K562 (cell line): ENCODE results near the gene CPSF6. TPM values are rescaled to one million over a fixed set of nuclear protein-coding genes. Genes with fewer than 3 reads are reported as not detected.

ENCODE experiments used
- C11orf30 ChIP-seq: fragments of 450-650 bp; IDR thresholded peaks from 2 replicates; pipeline ENCODE4 v1.6.1; 2016; ENCODE audit warnings: low read depth, mild to moderate bottlenecking
- CREBBP ChIP-seq: IDR thresholded peaks from one replicate; pipeline ENCODE4 v1.6.1; 2012; ENCODE audit warnings: low read depth, mild to moderate bottlenecking, control low read depth, inconsistent platforms, low read length
- CTCF ChIP-seq, 3 experiments: IDR thresholded peaks in 2 of 3; conservative IDR thresholded peaks in 1 of 3; 2 replicates each; pipeline ENCODE4 v1.5.1; 2011 to 2012; ENCODE audit warnings: low read length in 3 of 3, mild to moderate bottlenecking in 3 of 3, control low read depth in 2 of 3, improper control_type of control experiment in 1 of 3, inconsistent platforms in 1 of 3, low read depth in 1 of 3, mixed read lengths in 1 of 3, moderate library complexity in 1 of 3; ENCODE audit not compliant: insufficient read depth in 2 of 3
- FOS ChIP-seq: IDR thresholded peaks from 3 replicates; pipeline ENCODE4 v1.6.1; 2011; ENCODE audit not compliant: insufficient read length; ENCODE audit errors: extremely low read depth
- FOXK2 ChIP-seq, 2 experiments: fragments of 450-650 bp; IDR thresholded peaks in 1 of 2; conservative IDR thresholded peaks in 1 of 2; 2 replicates each; pipeline ENCODE4 v1.6.1; 2016; ENCODE audit warnings: low read depth in 2 of 2, mild to moderate bottlenecking in 1 of 2
- HNRNPH1 ChIP-seq: fragments of 200-400 bp; formaldehyde crosslinking; optimal IDR thresholded peaks from 2 replicates; pipeline ENCODE3; 2017; ENCODE audit warnings: low read depth, mild to moderate bottlenecking, low read length, moderate library complexity
- MCM2 ChIP-seq: fragments of 450-650 bp; IDR thresholded peaks from 2 replicates; pipeline ENCODE4 v1.6.1; 2017; ENCODE audit warnings: low read depth, mild to moderate bottlenecking
- MEF2A ChIP-seq: IDR thresholded peaks from 2 replicates; pipeline ENCODE4 v1.6.1; 2011; ENCODE audit warnings: low read depth, mild to moderate bottlenecking, low read length, moderate library complexity; ENCODE audit not compliant: control insufficient read depth
- NCOA1 ChIP-seq: fragments of 450-650 bp; IDR thresholded peaks from 2 replicates; pipeline ENCODE4 v1.6.1; 2016; ENCODE audit warnings: low read depth
- PBX2 ChIP-seq, 2 experiments: IDR thresholded peaks in 1 of 2; conservative IDR thresholded peaks in 1 of 2; 2 replicates each; pipeline ENCODE4 v1.6.1; 2016; ENCODE audit warnings: low read depth in 2 of 2, mild to moderate bottlenecking in 1 of 2, missing compliant biosample characterization in 1 of 2, missing genetic modification characterization in 1 of 2, moderate library complexity in 1 of 2
- SPI1 ChIP-seq: IDR thresholded peaks from 2 replicates; pipeline ENCODE4 v1.6.1; 2011; ENCODE audit warnings: low read depth, low read length, control low read depth, borderline replicate concordance
- USF1 ChIP-seq: sonication (generic); formaldehyde crosslinking; IDR thresholded peaks from 2 replicates; pipeline ENCODE4 v1.9.0; 2022; ENCODE audit warnings: mild to moderate bottlenecking, missing genetic modification reagents
- YY1 ChIP-seq, 3 experiments: IDR thresholded peaks; 2 replicates each; pipeline ENCODE4 v1.6.1; 2011; ENCODE audit warnings: low read length in 2 of 3, mild to moderate bottlenecking in 2 of 3, moderate library complexity in 2 of 3, borderline replicate concordance in 1 of 3, control low read depth in 1 of 3, low read depth in 1 of 3; ENCODE audit not compliant: insufficient read depth in 3 of 3, insufficient replicate concordance in 2 of 3, control insufficient read depth in 1 of 3, insufficient read length in 1 of 3; ENCODE audit errors: extremely low read depth in 1 of 3
- ZNF311 ChIP-seq: fragments of 250-450 bp; sonication (Bioruptor Pico); IDR thresholded peaks from 2 replicates; pipeline ENCODE4 v1.4.0; 2020; ENCODE audit warnings: mild to moderate bottlenecking, moderate library complexity
- ZNF444 ChIP-seq: fragments of 250-450 bp; sonication (Bioruptor Pico); IDR thresholded peaks from 2 replicates; pipeline ENCODE4 v1.4.0; 2020; ENCODE audit warnings: mild to moderate bottlenecking, moderate library complexity
- ZNF57 ChIP-seq: fragments of 450-650 bp; formaldehyde crosslinking; IDR thresholded peaks from 2 replicates; pipeline ENCODE4 v1.4.0; 2020; ENCODE audit warnings: mild to moderate bottlenecking, moderate library complexity
- ZNF699 ChIP-seq: fragments of 250-450 bp; sonication (Bioruptor Pico); IDR thresholded peaks from 2 replicates; pipeline ENCODE4 v1.8.0; 2021; ENCODE audit warnings: mild to moderate bottlenecking, moderate library complexity; ENCODE audit not compliant: insufficient replicate concordance
- polyA plus RNA-seq, 8 experiments: library from polyadenylated mRNA; depleted of rRNA in 4 of 8; stranded (reverse) in 5 of 8; unstranded in 3 of 8; fragments of >200 nt; fragmentation: Nextera tagmentation in 2 of 8; fragmentation: Illumina TruSeq in 1 of 8; extraction: Ambion mirVana in 2 of 8; extraction: Trizol in 1 of 8; gene quantifications; 2 replicates each; pipeline versions ENCODE4 v1.2.1 to v1.2.3, GENCODE V29; 2011 to 2014; ENCODE audit warnings: inconsistent platforms in 1 of 8, missing spikeins in 1 of 8
- total RNA-seq, 7 experiments: library from RNA; depleted of rRNA in 6 of 7; stranded (reverse); fragments of >200 nt in 6 of 7; fragmentation: Illumina TruSeq in 2 of 7; extraction: Trizol in 2 of 7; gene quantifications; 2 replicates each; pipeline versions ENCODE4 v1.2.1 to v1.2.3, GENCODE V29; 2011 to 2021; ENCODE audit warnings: low replicate concordance in 1 of 7

The CPSF6 gene
- total and polyA plus RNA-seq, 9 of the 15 experiments (the other 6 are each of a cell fraction or from before 2014, with no cell fraction given), result 34.3 to 129 (median 77.8) TPM

GRCh38 chr12:69284131-69284530 is 44.8 kb downstream of the CPSF6 start (continued):
- TF ChIP-seq MEF2A (no peak), CTCF (IDR thresholded peaks at IDR 0.05 in 2 of 3, conservative IDR thresholded peaks at IDR 0.05 in 1 of 3; ENCODE audit: insufficient read depth in 2 of 3, low read depth in 1 of 3, low read length in 3 of 3) (peak; percentile 49 to 59 (median 54)), FOXK2 (conservative IDR thresholded peaks at IDR 0.05 in 1 of 2, IDR thresholded peaks at IDR 0.05 in 1 of 2; ENCODE audit: low read depth in 2 of 2) (peak in 1 of 2 experiments; percentile 62; a peak in 1 of 4 replicates), HNRNPH1 (no peak), NCOA1 (no peak), YY1 (IDR thresholded peaks at IDR 0.05; ENCODE audit: borderline replicate concordance in 1 of 3, control insufficient read depth in 1 of 3, extremely low read depth in 1 of 3, insufficient read depth in 3 of 3, insufficient read length in 1 of 3, insufficient replicate concordance in 2 of 3, low read depth in 1 of 3, low read length in 2 of 3) (peak in 2 of 3 experiments; percentile 74 to 88), ZNF57 (CRISPR knock-in tag) (no peak), ZNF444 (CRISPR knock-in tag) (no peak), ZNF699 (no peak), C11orf30 (peak; percentile 7; the same call in 1 of the 2 replicates), PBX2 (CRISPR knock-in tag; IDR thresholded peaks at IDR 0.05; ENCODE audit: low read depth) (no peak), PBX2 (tag; conservative IDR thresholded peaks at IDR 0.05; ENCODE audit: low read depth) (no peak), CREBBP (no peak), FOS (no peak), SPI1 (0 out of 2 replicates have a peak, but pooled peaks have one; percentile 28), ZNF311 (CRISPR knock-in tag) (no peak), MCM2 (no peak), USF1 (CRISPR knock-in tag) (no peak)
